ENCODE data around the gene PDE4D. TPM values are rescaled to one million over a fixed set of nuclear protein-coding genes. Genes with fewer than 3 reads are reported as not detected.

PDE4D gene
- total and polyA plus RNA-seq, 10 of the 15 experiments (the other 5 are each of a cell fraction or from before 2014, with no cell fraction given): 0.87 to 4.1 (median 2.2) TPM

DNA sequence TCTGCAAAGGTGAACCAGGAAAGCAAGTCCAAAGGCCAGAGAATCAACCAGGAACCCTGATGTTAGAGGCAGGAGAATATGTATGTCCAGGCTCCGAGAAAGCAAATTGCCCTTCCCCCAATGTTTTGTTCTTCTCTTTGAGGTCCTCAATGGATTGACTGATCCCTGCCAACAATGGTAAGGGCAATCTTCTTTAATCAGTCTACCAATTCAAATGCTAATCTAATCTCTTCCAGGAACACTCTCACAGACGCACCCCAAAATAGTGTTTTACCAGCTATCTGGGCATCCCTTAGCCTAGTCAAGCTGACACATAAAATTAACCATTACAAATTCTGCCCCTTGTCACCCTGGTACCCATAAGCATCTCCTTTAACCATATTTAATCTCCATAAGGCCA lies 912.6 kb downstream of the PDE4D start (continued):
- TF ChIP-seq SP1 (IDR thresholded peaks at IDR 0.05; ENCODE audit: low read depth, low read length): no peak

DNA sequence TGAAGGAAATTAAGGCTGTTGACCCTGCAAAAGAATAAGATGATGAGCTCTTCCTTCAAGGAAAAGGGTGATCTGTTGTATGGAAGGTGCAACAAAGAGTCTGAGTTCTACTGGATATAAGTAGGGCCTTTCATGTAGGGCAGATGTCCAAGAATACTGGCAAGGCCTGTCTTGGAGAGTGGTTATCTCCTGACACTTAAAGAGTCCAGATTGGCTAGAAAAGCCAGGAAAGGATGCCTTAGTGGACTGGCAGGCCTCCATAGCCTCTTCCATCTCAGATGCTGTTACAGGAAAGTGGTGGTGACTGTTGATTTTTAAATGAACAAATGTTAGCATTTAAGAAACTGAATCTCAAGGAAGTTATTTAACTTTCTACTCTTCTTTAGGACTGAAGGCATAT lies 914.4 kb downstream of the PDE4D start:
- ChIA-PET RAD21 (ENCODE audit: unreplicated experiment) (no interaction called here), CTCF (no interaction called here), POLR2A (no interaction called here), SMC1A (ENCODE audit: uncharacterized antibody, unreplicated experiment) (interaction anchor here (1.0 kb wide), 1 partner anchor 87 kb away, joined by 4 read pairs; no protein-coding TSS in a partner anchor)
- in situ Hi-C loops (cut with MboI) (no loop called here), intact Hi-C loops (cut with micrococcal nuclease; ENCODE audit: unreplicated experiment) (no loop called here)
- Histone ChIP-seq H4K20me1 (ENCODE audit: control insufficient read depth, insufficient read depth) (no peaks in the 10 kb centered on the region), H3K27me3 (replicated peaks in 1 of 2; ENCODE audit: control insufficient read depth in 2 of 2, insufficient read depth in 2 of 2, low read length in 1 of 2) (no peaks in the 10 kb centered on the region), H3K9ac (ENCODE audit: control insufficient read depth, insufficient read depth, low read length) (no peak overlapping the region), H3K4me1 (ENCODE audit: control insufficient read depth, insufficient read depth, low read length) (no peaks in the 10 kb centered on the region), H3K36me3 (ENCODE audit: control insufficient read depth in 2 of 2, insufficient read depth in 2 of 2, low read length in 1 of 2) (no peaks in the 10 kb centered on the region), H2AFZ (ENCODE audit: control insufficient read depth, low read depth, low read length) (no peak overlapping the region), H3K27ac (ENCODE audit: control insufficient read depth, insufficient read depth) (no peak overlapping the region), H3K79me2 (ENCODE audit: control insufficient read depth, insufficient read depth, low read length) (no peaks in the 10 kb centered on the region), H3K4me2 (ENCODE audit: control insufficient read depth, insufficient read depth) (no peak overlapping the region), H3K4me3 (no peak overlapping the region), H3K9me3 (replicated peaks; ENCODE audit: control insufficient read depth, insufficient read depth, low read length) (no peaks in the 10 kb centered on the region)
- ATAC-seq (no peak), DNase-seq (ENCODE audit: low read depth, low spot score) (no peak), FAIRE-seq (no peak)
- TF ChIP-seq ZNF274 (IDR thresholded peaks at IDR 0.05; ENCODE audit: insufficient read depth, insufficient read length) (no peak), RB1 (IDR thresholded peaks at IDR 0.05; ENCODE audit: borderline replicate concordance) (no peak), SUPT20H (IDR thresholded peaks at IDR 0.05; ENCODE audit: borderline replicate concordance, control insufficient read depth, low read depth, low read length) (no peak), LARP7 (IDR thresholded peaks at IDR 0.05) (no peak), POU2F2 (IDR thresholded peaks at IDR 0.05; ENCODE audit: borderline replicate concordance, low read depth, low read length) (no peak), RFX5 (IDR thresholded peaks at IDR 0.05; ENCODE audit: low read depth, low read length) (no peak), ESRRA (IDR thresholded peaks at IDR 0.05; ENCODE audit: low read length) (no peak), ZNF24 (IDR thresholded peaks at IDR 0.05) (no peak), HDAC6 (IDR thresholded peaks at IDR 0.05; ENCODE audit: unreplicated experiment) (no peak), YY1 (IDR thresholded peaks at IDR 0.05; ENCODE audit: low read depth, low read length) (no peak)
- TF ChIP-seq, protein P1, sequence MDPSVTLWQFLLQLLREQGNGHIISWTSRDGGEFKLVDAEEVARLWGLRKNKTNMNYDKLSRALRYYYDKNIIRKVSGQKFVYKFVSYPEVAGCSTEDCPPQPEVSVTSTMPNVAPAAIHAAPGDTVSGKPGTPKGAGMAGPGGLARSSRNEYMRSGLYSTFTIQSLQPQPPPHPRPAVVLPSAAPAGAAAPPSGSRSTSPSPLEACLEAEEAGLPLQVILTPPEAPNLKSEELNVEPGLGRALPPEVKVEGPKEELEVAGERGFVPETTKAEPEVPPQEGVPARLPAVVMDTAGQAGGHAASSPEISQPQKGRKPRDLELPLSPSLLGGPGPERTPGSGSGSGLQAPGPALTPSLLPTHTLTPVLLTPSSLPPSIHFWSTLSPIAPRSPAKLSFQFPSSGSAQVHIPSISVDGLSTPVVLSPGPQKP (IDR thresholded peaks at IDR 0.05; ENCODE audit: low read depth, low read length): no peak
- TF ChIP-seq, protein P2, sequence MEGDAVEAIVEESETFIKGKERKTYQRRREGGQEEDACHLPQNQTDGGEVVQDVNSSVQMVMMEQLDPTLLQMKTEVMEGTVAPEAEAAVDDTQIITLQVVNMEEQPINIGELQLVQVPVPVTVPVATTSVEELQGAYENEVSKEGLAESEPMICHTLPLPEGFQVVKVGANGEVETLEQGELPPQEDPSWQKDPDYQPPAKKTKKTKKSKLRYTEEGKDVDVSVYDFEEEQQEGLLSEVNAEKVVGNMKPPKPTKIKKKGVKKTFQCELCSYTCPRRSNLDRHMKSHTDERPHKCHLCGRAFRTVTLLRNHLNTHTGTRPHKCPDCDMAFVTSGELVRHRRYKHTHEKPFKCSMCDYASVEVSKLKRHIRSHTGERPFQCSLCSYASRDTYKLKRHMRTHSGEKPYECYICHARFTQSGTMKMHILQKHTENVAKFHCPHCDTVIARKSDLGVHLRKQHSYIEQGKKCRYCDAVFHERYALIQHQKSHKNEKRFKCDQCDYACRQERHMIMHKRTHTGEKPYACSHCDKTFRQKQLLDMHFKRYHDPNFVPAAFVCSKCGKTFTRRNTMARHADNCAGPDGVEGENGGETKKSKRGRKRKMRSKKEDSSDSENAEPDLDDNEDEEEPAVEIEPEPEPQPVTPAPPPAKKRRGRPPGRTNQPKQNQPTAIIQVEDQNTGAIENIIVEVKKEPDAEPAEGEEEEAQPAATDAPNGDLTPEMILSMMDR (IDR thresholded peaks at IDR 0.05 in 2 of 3, conservative IDR thresholded peaks at IDR 0.05 in 1 of 3; ENCODE audit: control insufficient read depth in 2 of 3, extremely low read depth in 1 of 3, insufficient read depth in 1 of 3, low read depth in 3 of 3, low read length in 3 of 3): no peak
- TF ChIP-seq, protein P3, sequence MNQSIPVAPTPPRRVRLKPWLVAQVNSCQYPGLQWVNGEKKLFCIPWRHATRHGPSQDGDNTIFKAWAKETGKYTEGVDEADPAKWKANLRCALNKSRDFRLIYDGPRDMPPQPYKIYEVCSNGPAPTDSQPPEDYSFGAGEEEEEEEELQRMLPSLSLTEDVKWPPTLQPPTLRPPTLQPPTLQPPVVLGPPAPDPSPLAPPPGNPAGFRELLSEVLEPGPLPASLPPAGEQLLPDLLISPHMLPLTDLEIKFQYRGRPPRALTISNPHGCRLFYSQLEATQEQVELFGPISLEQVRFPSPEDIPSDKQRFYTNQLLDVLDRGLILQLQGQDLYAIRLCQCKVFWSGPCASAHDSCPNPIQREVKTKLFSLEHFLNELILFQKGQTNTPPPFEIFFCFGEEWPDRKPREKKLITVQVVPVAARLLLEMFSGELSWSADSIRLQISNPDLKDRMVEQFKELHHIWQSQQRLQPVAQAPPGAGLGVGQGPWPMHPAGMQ (IDR thresholded peaks at IDR 0.05; ENCODE audit: borderline replicate concordance): no peak
- BruUV-seq (replicated peaks): no TSS peak

Measured in GM12878 (cell line).